Measurements from ENCODE around the gene HAPLN1. TPM values are rescaled to one million over a fixed set of nuclear protein-coding genes. Genes with fewer than 3 reads are reported as not detected.

Gene HAPLN1
- total and polyA plus RNA-seq, 4 donors: 0.03 to 1.5 (median 0.15) TPM

DNA sequence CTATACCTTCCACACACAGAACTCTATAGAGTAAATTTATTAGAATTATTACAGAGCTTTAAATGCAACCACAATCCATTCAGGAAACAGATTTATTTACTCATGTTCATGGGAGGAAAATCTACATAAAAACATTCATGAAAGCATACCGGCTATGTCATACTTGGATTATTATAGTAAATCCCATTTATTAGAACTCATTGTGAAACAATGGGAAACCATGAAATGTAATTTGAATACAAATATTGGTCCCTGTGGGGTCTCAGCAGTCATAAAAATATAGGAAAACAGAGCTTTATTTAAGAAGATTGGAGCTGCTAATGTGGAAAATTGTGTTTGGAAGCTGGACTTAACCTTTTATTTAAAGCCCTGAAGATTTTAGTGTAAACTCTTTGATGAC, 80.7 kb downstream of the HAPLN1 start:
- Histone ChIP-seq H3K4me1 (ENCODE audit: control insufficient read depth in 5 of 5, insufficient read depth in 5 of 5, low read length in 5 of 5) (peaks cover 0 to 7% (median 0%) of the 10 kb centered on the region in 5 donors), H3K9me3 (ENCODE audit: control insufficient read depth in 4 of 4, insufficient read depth in 3 of 4, low read length in 3 of 4) (no peaks in the 10 kb centered on the region), H3K27me3 (ENCODE audit: control insufficient read depth in 3 of 3, insufficient read depth in 3 of 3, low read length in 2 of 3) (no peaks in the 10 kb centered on the region), H3K36me3 (ENCODE audit: control insufficient read depth in 4 of 4, insufficient read depth in 4 of 4, low read length in 4 of 4) (no peaks in the 10 kb centered on the region), H3K27ac (ENCODE audit: low read depth in 1 of 2, low read length in 1 of 2) (no peak overlapping the region), H3K9ac (ENCODE audit: insufficient read depth in 1 of 2, low read length in 2 of 2) (no peak overlapping the region), H3K4me3 (no peak overlapping the region)
- 71 to 83% methylated on average over 1 of the region's 1 CpG for WGBS, 2 donors
- TF ChIP-seq CTCF (IDR thresholded peaks at IDR 0.05; ENCODE audit: control extremely low read depth, extremely low read depth): no peak
- ATAC-seq (ENCODE audit: insufficient read depth, low FRiP score) (no peak), DNase-seq (no peak)

DNA sequence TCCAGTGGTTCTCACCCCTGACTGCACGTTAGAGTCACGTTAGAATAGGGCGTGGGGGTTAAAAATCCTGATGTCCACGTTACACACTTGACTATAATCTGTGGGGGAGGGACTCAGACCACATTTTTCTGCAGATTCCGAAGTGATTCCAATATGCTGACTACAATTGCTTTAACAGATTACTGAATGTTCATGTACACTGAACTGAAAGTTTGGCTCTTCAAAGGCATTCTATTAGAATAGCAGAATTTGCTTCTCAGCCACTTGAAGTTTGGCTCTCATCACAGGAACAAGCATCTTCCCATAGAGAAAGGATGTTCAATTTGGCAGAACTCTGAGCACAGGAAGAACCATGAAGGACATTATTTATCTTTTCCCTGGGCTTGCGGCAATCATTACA, 84.5 kb downstream of the HAPLN1 start:
- WGBS, 2 donors: 50 to 68% methylated on average over 6 of the region's 6 CpGs
- DNase-seq: peak in 1 of 3 donors; percentile 44
- H3K27me3 ChIP-seq (ENCODE audit: control insufficient read depth in 3 of 3, insufficient read depth in 3 of 3, low read length in 2 of 3): no peaks in the 10 kb centered on the region
- H3K9ac ChIP-seq (ENCODE audit: insufficient read depth in 1 of 2, low read length in 2 of 2): no peak overlapping the region
- H3K36me3 ChIP-seq (ENCODE audit: control insufficient read depth in 4 of 4, insufficient read depth in 4 of 4, low read length in 4 of 4): no peaks in the 10 kb centered on the region
- ATAC-seq (ENCODE audit: insufficient read depth, low FRiP score): no peak
- peaks cover 0 to 4% (median 0%) of the 10 kb centered on the region in 5 donors for H3K4me1 ChIP-seq (ENCODE audit: control insufficient read depth in 5 of 5, insufficient read depth in 5 of 5, low read length in 5 of 5)
- no peak overlapping the region for H3K4me3 ChIP-seq
- no peak for TF ChIP-seq CTCF (IDR thresholded peaks at IDR 0.05; ENCODE audit: control extremely low read depth, extremely low read depth)
- H3K27ac ChIP-seq (ENCODE audit: low read depth in 1 of 2, low read length in 1 of 2): no peak overlapping the region
- H3K9me3 ChIP-seq (ENCODE audit: control insufficient read depth in 4 of 4, insufficient read depth in 3 of 4, low read length in 3 of 4): no peaks in the 10 kb centered on the region

- no peak for TF ChIP-seq CTCF (IDR thresholded peaks at IDR 0.05; ENCODE audit: control extremely low read depth, extremely low read depth)
- no peak overlapping the region for H3K27ac ChIP-seq (ENCODE audit: low read depth in 1 of 2, low read length in 1 of 2)
- DNase-seq (no peak), ATAC-seq (ENCODE audit: insufficient read depth, low FRiP score) (no peak)
- peaks cover 0 to 4% (median 0%) of the 10 kb centered on the region in 5 donors for H3K4me1 ChIP-seq (ENCODE audit: control insufficient read depth in 5 of 5, insufficient read depth in 5 of 5, low read length in 5 of 5)
- H3K27me3 ChIP-seq (ENCODE audit: control insufficient read depth in 3 of 3, insufficient read depth in 3 of 3, low read length in 2 of 3): no peaks in the 10 kb centered on the region
- 91 to 98% methylated on average over 2 of the region's 2 CpGs for WGBS, 2 donors
- no peak overlapping the region for H3K9ac ChIP-seq (ENCODE audit: insufficient read depth in 1 of 2, low read length in 2 of 2)
- no peaks in the 10 kb centered on the region for H3K9me3 ChIP-seq (ENCODE audit: control insufficient read depth in 4 of 4, insufficient read depth in 3 of 4, low read length in 3 of 4)
- no peaks in the 10 kb centered on the region for H3K36me3 ChIP-seq (ENCODE audit: control insufficient read depth in 4 of 4, insufficient read depth in 4 of 4, low read length in 4 of 4)
- H3K4me3 ChIP-seq: no peak overlapping the region
These were observed 87.4 kb downstream of the HAPLN1 start for GRCh38 chr5:83633285-83633684.

- Histone ChIP-seq H3K36me3 (ENCODE audit: control insufficient read depth in 4 of 4, insufficient read depth in 4 of 4, low read length in 4 of 4) (no peaks in the 10 kb centered on the region), H3K4me3 (no peak overlapping the region), H3K27me3 (ENCODE audit: control insufficient read depth in 3 of 3, insufficient read depth in 3 of 3, low read length in 2 of 3) (no peaks in the 10 kb centered on the region), H3K9me3 (ENCODE audit: control insufficient read depth in 4 of 4, insufficient read depth in 3 of 4, low read length in 3 of 4) (no peaks in the 10 kb centered on the region), H3K4me1 (ENCODE audit: control insufficient read depth in 5 of 5, insufficient read depth in 5 of 5, low read length in 5 of 5) (peaks cover 0 to 4% (median 0%) of the 10 kb centered on the region in 5 donors), H3K9ac (ENCODE audit: insufficient read depth in 1 of 2, low read length in 2 of 2) (no peak overlapping the region), H3K27ac (ENCODE audit: low read depth in 1 of 2, low read length in 1 of 2) (no peak overlapping the region)
- no peak for TF ChIP-seq CTCF (IDR thresholded peaks at IDR 0.05; ENCODE audit: control extremely low read depth, extremely low read depth)
- ATAC-seq (ENCODE audit: insufficient read depth, low FRiP score) (peak; percentile 58), DNase-seq (no peak)
- WGBS, 2 donors: 50 to 73% methylated on average over 4 of the region's 4 CpGs
These were observed 87.8 kb downstream of the HAPLN1 start for GRCh38 chr5:83632874-83633273.
